Stimulated activated CD8-positive, alpha-beta memory T cell treated with anti-CD3 and anti-CD28 coated beads, Interleukin-15, amount 100 ng/mL, for 48 hours (primary cell): ENCODE measurements around the gene WLS.
"Not testable (repeated sequence)": the region's sequence is repeated elsewhere in the genome, so short reads cannot be mapped to it uniquely, and the experiment has no call there.

Experiments used
- DNase-seq, 2 donors: peaks; one replicate each; pipeline ENCODE4 v3.0.0-alpha.2; 2020; ENCODE audit warnings: low read depth in 2 of 2

The WLS gene

GRCh38 chr1:68199603-68200002, 32.7 kb downstream of the WLS start:
- DNase-seq: no peak

GRCh38 chr1:68198752-68199151, 33.6 kb downstream of the WLS start:
- DNase-seq: no peak

- DNase-seq: no peak
Measured at GRCh38 chr1:68197891-68198290, 34.4 kb downstream of the WLS start.

- no peak for DNase-seq
Measured at GRCh38 chr1:68197461-68197860, 34.9 kb downstream of the WLS start.

GRCh38 chr1:68196676-68197075, 35.6 kb downstream of the WLS start:
- no peak for DNase-seq

- DNase-seq: no peak
Measured at GRCh38 chr1:68191717-68192116, 40.6 kb downstream of the WLS start.

GRCh38 chr1:68188644-68189340, 43.5 kb downstream of the WLS start:
- no peak for DNase-seq

- no peak for DNase-seq
Measured at GRCh38 chr1:68188060-68188538, 44.2 kb downstream of the WLS start.

GRCh38 chr1:68185743-68186142, 46.6 kb downstream of the WLS start:
- DNase-seq: no peak

GRCh38 chr1:68183895-68184294, 48.4 kb downstream of the WLS start:
- no peak for DNase-seq

GRCh38 chr1:68181165-68181556, 51.2 kb downstream of the WLS start:
- no peak for DNase-seq

- no peak for DNase-seq
Measured at GRCh38 chr1:68180441-68181164, 51.7 kb downstream of the WLS start.

GRCh38 chr1:68178821-68179490, 53.4 kb downstream of the WLS start:
- no peak for DNase-seq

GRCh38 chr1:68175621-68176398, 56.5 kb downstream of the WLS start:
- DNase-seq: no peak

- no peak for DNase-seq
Measured at GRCh38 chr1:68174738-68175113, 57.6 kb downstream of the WLS start.

GRCh38 chr1:68173936-68174737, 58.2 kb downstream of the WLS start:
- DNase-seq: no peak

GRCh38 chr1:68173283-68173935, 58.9 kb downstream of the WLS start:
- DNase-seq: no peak

- DNase-seq: not testable (repeated sequence)
Measured at GRCh38 chr1:68171795-68172194, 60.5 kb downstream of the WLS start.

- DNase-seq: no peak
Measured at GRCh38 chr1:68168545-68169171, 63.7 kb downstream of the WLS start.

GRCh38 chr1:68167211-68167610, 65.1 kb downstream of the WLS start:
- DNase-seq: no peak
